Panc1 (cell line): ENCODE measurements around the gene SWAP70.

ENCODE experiments used
- POLR2AphosphoS5 ChIP-seq: IDR thresholded peaks from 2 replicates; pipeline ENCODE4 v1.6.1; 2012; ENCODE audit warnings: mild to moderate bottlenecking, low read depth, low read length, moderate library complexity
- REST ChIP-seq, 2 experiments: IDR thresholded peaks; 2 replicates each; pipeline ENCODE4 v1.6.1; 2011 to 2012; ENCODE audit warnings: low read depth in 2 of 2, control low read depth in 1 of 2, low read length in 1 of 2, mild to moderate bottlenecking in 1 of 2, moderate library complexity in 1 of 2; ENCODE audit not compliant: insufficient read depth in 1 of 2
- SIN3A ChIP-seq: IDR thresholded peaks from 2 replicates; pipeline ENCODE4 v1.6.1; 2012; ENCODE audit warnings: low read depth, mild to moderate bottlenecking, low read length, moderate library complexity, borderline replicate concordance; ENCODE audit not compliant: insufficient read depth
- TF ChIP-seq, protein P1 (sequence below): fragments of 450-650 bp; IDR thresholded peaks from 2 replicates; pipeline ENCODE4 v1.5.1; 2017; ENCODE audit warnings: mild to moderate bottlenecking

DNA sequence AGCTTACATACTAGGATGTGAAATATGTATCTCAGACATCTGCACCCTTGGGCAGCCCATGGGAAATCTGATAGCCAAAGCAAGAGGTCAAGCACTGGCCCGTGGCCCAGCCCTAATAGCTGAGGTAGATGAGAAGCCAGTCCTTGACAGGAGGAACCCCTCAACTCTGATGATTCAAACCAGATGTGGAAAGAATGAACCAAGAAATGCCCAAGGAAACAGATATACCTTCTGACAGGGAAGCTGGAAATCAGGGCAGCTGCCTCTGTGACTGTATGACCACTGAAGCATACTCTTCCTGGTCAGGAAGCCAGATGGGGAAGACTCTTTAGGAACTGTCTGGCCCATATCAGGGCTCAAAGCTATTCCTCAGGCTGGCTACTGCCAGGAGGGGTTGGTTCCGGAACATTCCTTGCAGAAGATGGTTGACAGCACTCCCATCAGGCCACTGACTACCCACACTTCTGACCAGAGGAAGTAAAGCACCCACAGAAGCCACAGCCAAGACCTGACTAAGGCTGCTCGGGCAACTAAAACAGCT, 124.2 kb downstream of the SWAP70 start:
- TF ChIP-seq, protein P1, sequence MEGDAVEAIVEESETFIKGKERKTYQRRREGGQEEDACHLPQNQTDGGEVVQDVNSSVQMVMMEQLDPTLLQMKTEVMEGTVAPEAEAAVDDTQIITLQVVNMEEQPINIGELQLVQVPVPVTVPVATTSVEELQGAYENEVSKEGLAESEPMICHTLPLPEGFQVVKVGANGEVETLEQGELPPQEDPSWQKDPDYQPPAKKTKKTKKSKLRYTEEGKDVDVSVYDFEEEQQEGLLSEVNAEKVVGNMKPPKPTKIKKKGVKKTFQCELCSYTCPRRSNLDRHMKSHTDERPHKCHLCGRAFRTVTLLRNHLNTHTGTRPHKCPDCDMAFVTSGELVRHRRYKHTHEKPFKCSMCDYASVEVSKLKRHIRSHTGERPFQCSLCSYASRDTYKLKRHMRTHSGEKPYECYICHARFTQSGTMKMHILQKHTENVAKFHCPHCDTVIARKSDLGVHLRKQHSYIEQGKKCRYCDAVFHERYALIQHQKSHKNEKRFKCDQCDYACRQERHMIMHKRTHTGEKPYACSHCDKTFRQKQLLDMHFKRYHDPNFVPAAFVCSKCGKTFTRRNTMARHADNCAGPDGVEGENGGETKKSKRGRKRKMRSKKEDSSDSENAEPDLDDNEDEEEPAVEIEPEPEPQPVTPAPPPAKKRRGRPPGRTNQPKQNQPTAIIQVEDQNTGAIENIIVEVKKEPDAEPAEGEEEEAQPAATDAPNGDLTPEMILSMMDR: no peak
- TF ChIP-seq SIN3A: no peak
- TF ChIP-seq POLR2AphosphoS5: no peak
- TF ChIP-seq REST (IDR thresholded peaks at IDR 0.05; ENCODE audit: insufficient read depth in 1 of 2, low read depth in 2 of 2, low read length in 1 of 2): no peak
